GM12801 (cell line): ENCODE results near the gene ATP6V1C2.

Experiments
- CTCF ChIP-seq: IDR thresholded peaks from one replicate; pipeline ENCODE4 v1.5.1; 2011; ENCODE audit warnings: control low read depth; ENCODE audit not compliant: insufficient read length; ENCODE audit errors: extremely low read depth

The ATP6V1C2 gene

GRCh38 chr2:10783421-10783820 lies 62.0 kb downstream of the ATP6V1C2 start:
- no peak for TF ChIP-seq CTCF

DNA sequence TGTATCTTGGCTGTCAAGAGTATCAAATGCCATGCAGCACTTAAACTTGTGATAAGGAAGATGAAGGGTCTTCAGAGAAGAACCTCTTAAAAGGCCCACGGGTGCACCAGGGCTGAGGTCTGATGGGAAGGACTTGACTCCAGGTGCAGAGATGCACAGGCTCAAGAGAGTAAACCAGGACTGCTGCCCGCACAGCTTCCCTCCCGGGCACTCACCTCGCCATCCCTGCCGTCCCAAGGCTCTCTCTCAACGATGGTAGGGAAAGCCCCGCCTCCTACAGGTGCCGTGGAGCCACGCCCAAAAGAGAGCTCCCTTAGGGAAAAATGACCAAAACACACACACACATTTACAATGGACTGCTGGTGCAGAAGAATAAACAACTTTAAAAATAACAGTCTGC lies 63.3 kb downstream of the ATP6V1C2 start:
- TF ChIP-seq CTCF: no peak

DNA sequence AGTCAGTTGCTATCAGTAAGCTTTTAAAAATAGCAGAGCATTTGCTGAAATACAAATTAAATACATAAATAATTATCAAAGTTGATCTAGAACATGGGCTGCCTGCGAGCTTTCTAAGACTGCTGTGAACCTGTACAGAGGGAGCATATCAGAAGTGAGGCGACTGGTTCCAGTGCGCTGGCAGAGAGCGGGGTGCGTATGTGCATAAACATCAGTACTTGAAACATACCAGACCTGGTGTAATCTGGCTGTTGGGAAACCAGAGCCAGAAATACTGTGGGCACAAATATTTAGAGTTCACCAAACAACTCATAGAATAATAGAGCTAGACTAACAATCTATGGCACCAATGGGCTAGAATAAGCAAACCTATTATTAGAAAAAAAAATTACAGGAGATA lies 63.8 kb downstream of the ATP6V1C2 start:
- TF ChIP-seq CTCF: no peak

DNA sequence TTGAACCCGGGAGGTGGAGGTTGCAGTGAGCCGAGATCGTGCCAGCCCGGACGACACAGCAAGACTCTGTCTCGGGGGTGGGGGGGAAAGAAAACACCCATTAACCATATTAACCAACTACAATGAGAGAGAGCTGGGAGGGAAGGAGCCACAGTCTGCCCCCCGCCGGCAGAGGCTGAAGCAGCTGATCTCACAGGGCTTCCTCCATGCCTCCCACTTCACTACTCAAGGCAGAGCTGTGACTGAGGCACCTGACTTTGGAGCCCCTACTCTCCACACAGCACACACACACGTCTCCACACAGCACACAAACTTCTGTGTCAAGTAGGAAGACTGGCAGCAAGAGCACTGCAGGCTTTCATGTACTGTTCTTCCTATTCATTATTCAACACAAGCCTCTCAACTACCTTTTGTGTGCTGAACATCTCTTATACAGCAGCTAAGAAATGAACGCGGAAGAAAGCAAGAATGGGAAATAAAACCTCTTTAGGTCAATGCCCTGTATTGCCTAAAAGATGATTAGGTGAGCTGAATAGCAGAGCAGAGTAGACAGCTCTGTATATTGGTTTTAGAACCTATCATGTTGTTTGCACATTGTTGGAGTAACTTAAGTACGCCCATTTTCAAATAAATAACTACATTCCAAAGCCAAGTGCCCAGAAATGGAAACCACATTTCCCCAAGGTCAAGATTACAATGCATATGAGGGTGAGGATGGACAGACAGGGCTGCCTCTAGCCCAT lies 65.0 kb downstream of the ATP6V1C2 start:
- TF ChIP-seq CTCF: no peak

GRCh38 chr2:10787176-10787968 lies 65.9 kb downstream of the ATP6V1C2 start:
- TF ChIP-seq CTCF: no peak

DNA sequence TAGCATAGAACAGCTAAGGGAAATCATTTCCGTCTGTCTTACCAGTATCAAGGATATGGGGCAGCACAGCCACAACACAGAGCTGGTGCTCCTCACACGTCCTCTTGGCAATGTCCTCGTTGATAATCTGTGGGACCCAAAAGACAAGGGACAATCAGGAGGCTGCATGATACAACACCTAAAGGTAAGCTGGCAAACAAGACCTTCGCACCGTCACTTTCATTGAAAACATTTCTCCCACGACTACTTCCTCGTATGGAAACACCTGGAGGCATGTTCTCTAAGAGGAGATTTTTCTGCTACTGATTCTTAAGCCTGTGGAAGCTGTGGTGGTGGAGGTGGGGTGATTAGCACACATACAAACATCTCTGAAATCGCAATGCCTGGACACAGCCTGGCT lies 67.4 kb downstream of the ATP6V1C2 start:
- TF ChIP-seq CTCF: no peak

DNA sequence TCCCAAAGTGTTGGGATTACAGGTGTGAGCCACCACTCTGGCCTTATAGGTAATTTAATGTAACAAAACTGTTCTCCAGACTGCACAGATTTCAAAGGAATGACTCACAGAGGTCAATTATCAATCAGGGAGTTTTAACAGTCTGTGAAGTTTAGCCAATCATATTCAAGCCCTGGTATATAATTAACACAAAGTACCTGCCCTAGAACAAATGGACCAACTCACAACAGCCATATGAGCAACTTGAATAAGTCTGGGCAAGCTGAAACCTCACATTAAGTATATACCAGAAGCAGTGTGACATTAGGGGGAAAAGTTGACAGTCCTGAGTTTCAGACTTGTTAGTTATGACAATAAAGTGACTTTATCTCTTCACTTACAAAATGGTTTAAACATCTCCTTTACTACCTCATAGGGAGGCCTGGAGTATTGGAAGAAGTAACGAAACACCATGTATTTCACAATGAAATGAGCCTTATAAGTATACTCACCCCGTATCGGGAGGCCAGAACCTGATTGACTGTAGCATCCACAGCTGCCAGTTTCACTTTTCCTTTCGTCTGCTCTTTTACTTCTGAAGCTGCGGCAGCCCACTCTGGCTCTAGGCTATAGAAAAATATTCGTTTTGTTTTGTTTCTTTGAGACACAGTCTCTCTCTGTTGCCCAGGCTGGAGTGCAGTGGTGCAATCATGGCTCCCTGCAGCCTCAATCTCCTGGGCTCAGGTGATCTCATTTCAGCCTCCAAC lies 69.0 kb downstream of the ATP6V1C2 start:
- no peak for TF ChIP-seq CTCF
